Fibroblast of peridontal ligament (primary cell): ENCODE results near the gene WASHC2C.
"Not testable (repeated sequence)": the region's sequence is repeated elsewhere in the genome, so short reads cannot be mapped to it uniquely, and the experiment has no call there.

ENCODE experiments used
- DNase-seq: peaks from one replicate; pipeline ENCODE4 v3.0.0-alpha.2; 2010; ENCODE audit errors: extremely low read depth

Gene WASHC2C, protein sequence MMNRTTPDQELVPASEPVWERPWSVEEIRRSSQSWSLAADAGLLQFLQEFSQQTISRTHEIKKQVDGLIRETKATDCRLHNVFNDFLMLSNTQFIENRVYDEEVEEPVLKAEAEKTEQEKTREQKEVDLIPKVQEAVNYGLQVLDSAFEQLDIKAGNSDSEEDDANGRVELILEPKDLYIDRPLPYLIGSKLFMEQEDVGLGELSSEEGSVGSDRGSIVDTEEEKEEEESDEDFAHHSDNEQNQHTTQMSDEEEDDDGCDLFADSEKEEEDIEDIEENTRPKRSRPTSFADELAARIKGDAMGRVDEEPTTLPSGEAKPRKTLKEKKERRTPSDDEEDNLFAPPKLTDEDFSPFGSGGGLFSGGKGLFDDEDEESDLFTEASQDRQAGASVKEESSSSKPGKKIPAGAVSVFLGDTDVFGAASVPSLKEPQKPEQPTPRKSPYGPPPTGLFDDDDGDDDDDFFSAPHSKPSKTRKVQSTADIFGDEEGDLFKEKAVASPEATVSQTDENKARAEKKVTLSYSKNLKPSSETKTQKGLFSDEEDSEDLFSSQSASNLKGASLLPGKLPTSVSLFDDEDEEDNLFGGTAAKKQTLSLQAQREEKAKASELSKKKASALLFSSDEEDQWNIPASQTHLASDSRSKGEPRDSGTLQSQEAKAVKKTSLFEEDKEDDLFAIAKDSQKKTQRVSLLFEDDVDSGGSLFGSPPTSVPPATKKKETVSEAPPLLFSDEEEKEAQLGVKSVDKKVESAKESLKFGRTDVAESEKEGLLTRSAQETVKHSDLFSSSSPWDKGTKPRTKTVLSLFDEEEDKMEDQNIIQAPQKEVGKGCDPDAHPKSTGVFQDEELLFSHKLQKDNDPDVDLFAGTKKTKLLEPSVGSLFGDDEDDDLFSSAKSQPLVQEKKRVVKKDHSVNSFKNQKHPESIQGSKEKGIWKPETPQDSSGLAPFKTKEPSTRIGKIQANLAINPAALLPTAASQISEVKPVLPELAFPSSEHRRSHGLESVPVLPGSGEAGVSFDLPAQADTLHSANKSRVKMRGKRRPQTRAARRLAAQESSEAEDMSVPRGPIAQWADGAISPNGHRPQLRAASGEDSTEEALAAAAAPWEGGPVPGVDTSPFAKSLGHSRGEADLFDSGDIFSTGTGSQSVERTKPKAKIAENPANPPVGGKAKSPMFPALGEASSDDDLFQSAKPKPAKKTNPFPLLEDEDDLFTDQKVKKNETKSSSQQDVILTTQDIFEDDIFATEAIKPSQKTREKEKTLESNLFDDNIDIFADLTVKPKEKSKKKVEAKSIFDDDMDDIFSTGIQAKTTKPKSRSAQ (N-terminal part only)

DNA sequence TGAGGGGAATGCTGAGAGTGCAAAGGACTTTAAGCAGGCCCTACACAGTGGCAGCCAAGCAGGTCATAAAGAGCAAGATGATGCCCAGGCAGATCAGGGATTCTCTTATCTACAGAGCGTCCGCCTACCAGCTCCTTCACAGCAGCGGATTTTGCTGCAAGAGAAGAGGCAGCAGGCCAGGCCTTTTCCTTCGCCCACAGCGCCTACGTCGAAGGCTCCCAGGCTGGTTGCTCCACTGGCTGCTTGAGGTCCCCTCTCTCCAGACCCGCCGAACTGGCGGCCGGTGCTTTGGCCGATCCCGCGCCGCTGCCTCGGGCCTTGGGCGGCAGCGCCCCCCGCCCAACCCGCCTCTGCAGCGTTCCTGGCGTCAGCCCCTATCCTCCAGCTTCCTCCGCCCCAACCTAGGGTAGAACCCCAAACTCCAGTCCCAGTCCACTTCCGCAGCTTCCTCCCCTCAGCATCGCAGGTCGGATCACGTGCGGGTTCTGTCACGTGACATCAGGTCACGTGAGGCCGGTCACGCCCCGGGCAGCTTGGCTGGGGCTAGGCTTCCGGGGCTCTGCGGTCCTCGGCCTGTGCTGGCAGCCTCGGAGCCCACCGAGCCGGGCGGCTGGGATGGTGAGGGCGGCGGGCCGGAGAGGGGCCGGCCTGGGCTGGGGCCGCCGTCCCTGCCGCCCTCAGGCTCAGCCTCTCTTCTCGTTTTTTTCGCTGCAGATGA is at the start of gene WASHC2C:
Gene WASHC2C, plus strand, starts transcription at position 564 of the 718 bp plus-strand sequence. Its CDS starts 52 bp downstream, at position 616.
- peak; percentile 52 for DNase-seq

DNA sequence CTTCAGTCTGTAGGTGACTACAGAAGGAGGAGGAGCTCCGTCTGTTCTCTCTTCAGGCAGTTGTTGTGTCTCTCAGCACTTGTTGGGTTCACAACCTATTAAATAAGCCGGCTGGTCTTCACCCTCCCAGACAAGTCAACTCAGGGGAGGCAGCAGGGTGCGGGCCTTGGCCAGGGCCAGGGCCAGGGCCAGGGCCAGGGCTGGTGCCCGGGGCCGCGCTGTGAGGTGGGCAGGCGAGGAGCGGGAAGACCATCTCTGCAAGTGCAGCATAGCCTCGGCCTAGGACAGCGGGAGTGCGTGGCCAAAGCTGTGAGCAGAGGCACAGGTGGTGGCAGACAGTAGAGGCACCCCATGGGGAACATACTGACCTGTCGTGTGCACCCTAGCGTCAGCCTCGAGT is 48.6 kb upstream of the WASHC2C start:
- DNase-seq = not testable (repeated sequence)

DNA sequence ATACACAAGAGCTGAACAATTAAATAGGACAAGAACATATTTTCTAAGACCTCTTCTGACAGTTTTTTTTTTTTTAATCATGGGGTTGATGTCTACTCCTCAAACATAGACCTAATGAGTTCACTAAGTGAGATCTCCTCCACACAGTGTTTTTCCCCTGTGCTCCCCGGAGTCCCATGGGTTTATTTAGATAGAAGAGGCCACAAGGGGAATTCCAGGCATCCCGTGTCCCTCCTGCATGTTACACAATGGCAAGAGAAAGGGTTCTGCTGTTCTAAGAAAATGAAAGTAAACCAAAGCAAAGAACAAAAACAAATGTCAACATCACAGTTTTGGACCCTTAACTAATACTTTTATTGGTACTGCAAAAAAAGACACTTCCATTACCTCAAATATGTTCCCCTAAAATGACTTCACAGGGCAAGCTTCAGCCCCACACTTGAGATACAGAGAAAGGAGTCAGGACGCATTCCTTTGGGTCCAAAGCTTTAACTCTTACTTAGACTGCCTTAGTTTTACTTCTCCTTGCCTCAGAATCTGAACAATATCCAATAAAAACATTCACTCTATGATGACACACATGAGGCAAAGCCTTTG is 16.8 kb upstream of the WASHC2C start:
- peak; percentile 21 for DNase-seq

DNA sequence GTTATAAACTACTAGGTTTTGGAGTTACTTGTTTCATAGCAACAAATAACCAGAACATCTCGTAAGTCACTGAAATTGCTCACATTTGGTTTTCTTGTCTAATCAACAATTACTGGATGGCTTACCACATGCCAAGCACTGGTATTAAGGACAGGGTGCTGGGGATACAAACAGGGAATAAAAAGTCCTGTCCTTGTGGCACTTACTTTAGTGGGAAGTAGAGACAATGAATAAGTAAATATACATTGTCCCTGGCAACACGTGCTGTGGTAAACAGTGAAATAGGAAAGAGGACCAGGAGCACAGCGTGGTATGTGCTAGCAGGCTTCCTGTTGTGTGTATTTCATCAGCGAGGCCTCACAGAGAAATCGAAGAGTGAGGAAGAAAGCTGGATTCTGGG is 15.8 kb upstream of the WASHC2C start:
- not testable (repeated sequence) for DNase-seq

DNA sequence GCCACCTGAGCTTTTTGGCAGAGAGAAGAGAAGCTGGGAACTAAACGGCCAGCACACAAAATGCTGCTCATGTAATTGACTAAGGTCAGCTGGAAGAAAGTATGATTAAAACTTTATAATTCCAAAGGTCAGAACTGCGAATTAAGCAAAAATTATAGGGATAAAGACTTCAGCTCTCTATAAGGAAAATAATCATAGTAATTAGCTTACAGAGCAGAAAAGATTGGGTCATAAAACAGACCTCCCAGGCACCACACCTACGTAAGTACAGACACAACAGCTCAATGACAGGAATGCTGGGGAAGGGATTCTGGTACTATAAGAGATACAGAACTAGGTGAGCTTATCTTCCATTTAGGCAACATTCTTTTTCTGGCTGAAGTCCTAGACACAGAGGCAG is 10.0 kb upstream of the WASHC2C start:
- DNase-seq = not testable (repeated sequence)

DNA sequence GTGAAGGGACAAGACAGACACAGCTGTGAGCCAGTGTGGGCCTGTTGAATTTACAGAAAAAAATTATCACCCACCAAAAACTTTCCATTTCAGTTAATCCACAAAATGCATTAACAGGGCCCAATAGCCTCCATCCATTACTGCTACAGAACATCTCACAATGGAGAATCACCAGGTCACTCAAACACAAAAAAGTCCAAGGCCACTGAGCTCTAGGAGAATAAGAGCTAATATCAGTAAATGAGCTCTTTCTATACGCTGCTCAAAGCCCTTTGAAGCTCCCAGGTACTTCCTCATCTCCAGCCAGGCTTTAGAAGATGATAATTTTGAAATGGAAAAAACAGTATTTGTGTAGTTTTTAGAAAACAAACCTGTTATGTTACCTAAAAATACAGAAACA is 9.4 kb upstream of the WASHC2C start:
- DNase-seq = not testable (repeated sequence)

DNA sequence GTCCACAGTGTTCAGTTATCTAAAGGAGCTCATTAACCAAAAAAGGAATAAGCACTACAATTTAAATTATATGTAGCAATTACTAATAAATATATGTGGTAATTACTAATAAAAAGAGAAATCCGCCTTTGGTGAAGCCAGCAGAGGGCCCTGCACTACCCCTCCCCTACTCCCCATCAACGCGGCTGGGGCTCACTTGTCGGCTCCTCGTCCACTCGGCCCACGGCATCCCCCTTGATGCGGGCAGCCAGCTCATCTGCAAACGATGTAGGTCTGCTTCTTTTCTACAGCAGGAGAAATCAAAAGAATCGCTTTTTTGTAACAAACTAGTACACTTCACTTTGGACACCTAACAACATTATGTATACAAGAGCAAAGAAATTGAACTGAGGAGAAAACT is 5.6 kb upstream of the WASHC2C start:
- not testable (repeated sequence) for DNase-seq

DNA sequence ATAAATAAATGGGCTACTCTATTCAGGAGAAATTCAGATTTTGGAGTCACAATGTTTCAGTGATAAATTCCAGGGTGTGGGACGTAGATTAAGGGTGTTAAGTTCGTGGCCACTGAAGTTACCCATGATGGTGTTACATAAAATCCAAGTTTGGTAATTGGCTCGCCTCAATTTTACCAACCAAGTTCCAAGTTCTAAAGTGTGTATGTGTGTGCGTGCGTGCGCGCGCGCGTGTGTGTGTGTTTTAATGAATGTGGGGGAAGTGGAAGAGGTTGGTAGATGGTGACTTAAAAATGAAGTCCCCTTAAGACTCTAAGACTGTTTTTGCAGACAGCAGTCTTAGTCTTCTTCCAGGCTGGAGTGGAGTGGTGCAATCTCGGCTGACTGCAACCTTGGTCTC is 3.2 kb upstream of the WASHC2C start:
- not testable (repeated sequence) for DNase-seq

DNA sequence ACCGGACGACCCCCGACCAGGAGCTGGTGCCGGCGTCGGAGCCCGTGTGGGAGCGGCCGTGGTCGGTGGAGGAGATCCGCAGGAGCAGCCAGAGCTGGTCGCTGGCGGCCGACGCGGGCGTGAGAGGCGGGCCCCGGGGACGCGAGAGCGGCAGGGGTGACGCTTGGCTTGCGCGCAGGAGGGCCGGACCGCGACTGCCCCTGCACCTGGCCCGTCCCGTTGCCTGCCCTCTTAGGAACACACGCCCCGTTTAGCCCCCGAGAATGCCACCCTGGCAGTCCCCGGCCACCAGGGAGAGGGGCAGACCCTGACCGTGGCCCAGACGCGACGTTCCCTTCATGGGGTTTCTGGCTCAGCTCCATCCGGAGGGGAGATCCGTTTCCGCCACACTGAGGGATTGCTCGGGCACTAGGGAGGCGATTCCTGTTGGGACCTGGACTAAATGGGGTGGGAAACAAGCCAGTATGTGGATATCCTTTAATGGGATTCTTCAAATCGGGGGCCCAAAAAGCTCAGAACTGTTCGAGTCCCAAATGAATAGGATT is 427 bp downstream of the WASHC2C start:
- DNase-seq = not testable (repeated sequence)

DNA sequence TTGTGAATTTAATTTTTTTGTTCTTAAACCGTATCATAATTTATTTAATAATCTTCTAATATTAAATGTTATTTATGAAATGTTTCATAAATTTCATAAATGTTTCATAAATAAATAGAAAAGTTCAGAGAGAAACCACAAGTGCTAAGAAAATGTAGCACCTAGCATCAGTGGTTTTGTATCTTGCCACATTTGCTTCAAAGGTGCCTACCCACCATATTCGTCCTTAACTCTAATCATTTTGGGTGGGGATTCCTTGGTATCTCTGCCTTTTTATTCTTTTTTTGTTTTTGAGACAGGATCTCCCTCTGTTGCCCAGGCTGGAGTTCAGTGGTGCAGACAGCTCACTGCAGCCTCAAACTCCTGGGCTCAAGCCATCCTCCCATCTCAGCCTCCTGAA is 7.4 kb downstream of the WASHC2C start:
- DNase-seq = not testable (repeated sequence)

DNA sequence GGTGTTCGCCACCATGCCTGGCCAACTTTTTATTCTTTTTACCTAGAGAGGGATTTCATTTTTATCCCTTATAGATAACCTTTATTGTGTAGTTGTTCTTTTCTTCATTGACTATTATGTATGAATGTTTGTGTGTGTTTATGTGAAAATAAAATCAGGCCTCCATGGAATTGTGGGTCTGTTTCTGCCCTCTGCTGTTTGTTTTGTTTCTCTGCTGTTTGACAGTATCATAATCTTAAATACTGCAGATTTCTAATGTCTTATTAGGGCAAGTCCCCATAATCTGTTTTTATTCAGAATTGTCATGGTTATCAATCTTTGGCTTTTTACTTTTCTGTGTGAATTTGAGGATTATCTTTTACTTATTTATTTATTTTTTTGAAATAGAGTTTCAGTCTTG is 7.8 kb downstream of the WASHC2C start:
- DNase-seq = peak; percentile 3

DNA sequence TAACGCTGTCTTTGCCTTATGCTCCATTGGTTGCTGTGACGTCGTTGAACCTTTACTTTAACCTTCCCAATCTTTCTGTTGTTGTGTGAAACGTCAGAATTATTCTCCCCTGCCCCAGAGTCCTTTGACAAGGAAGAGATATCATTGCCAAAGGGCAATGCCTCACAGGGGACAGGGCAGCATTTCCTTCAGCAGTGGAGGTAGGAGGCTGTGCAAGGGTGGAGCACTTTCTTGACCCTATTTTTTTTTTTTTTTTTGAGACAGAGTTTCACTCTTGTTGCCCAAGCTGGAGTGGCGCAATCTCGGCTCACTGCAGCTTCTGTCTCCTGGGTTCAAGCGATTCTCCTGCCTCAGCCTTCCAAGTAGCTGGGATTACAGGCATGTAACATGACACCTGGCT is 14.5 kb downstream of the WASHC2C start:
- DNase-seq = not testable (repeated sequence)

DNA sequence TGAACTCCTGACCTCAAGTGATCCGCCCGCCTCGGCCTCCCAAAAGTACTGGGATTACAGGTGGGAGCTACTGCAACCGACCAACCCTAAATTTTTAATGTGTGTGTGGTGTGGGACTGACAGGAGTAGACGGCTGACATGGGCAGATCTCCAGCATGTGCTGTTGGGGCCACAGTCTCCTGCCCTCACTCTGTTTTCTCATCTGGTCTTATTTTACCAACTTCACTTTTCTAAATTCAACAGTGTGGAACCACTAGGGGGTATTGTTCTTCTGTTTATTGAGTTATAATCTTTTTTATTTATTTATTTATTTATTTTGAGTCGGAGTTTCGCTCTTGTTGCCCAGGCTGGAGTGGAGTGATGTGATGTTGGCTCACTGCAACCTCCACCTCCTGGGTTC is 14.9 kb downstream of the WASHC2C start:
- DNase-seq = not testable (repeated sequence)

DNA sequence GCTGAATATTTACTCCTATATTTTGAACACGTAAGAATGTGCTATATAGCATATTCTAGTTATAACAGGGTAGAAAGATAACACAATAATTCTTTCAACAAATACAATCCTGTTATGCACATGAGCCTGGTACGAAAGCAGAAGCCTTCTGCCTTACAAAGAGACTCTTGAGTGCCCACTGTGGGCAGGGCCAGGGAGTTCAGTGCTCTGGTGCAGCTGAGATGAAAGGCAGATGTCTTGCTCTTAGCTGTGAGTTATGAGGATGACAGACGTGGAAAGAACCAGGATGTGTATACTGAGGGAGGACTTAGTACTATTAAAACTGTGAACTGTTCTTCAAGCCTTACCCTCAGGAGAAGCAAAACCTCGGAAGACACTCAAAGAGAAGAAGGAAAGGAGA is 24.1 kb downstream of the WASHC2C start:
- not testable (repeated sequence) for DNase-seq

DNA sequence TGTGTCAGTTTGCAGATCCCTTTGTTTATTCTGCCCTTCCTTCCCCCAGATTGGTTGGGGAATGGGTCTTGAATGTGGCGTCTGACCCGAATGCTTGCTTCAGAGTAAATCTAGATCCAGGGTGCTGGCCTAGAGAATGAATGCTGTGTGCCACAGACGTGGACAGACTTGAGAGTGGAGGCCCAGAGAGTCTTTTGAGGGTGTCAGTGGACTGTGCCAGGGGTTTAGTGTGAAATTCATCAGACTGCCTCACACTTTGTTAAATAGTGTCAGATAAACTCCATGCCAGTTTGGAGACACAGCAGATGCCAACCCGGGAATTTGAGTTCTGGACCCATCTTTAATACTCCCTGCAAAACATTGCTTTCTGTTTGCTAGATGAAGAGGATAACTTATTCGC is 25.1 kb downstream of the WASHC2C start:
- not testable (repeated sequence) for DNase-seq

DNA sequence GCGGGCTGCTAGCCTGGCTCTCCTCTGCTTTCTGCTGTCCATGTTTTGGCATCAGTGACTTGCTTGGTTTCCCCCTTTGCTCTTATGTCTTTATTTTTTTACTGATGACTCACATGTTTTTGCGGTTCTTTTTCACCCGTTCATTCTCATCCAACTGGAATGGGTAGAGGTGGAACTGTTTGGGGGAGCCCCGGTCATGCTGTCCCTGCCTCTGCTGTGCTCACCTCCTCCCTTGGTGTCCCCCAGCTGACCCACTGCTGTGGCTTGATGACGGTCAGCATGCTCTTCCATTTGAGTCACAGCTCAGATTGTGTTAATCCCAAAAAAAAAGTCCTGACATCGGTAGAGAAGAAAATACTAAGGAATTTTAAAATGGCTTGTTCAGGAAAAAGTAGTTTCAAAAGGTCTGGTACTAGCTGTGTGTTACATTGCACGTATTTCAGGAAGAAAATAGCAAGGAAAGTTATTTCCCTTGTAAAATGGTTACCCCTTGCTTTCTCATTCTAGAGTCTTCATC is 27.0 kb downstream of the WASHC2C start:
- DNase-seq = not testable (repeated sequence)

DNA sequence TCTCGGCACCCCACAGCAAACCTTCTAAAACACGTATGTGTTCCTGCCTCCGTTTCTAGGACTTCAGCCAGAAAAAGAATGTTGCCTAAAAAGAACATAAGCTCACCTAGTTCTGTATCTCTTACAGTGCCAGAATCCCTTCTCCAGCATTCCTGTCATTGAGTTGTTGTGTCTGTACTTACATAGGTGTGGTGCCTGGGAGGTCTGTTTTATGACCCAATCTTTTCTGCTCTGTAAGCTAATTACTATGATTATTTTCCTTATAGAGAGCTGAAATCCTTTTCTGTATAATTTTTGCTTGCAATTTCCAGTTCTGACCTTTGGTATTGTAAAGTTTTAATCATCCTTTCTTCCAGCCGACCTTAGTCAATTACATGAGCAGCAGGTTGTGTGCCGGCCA is 28.0 kb downstream of the WASHC2C start:
- DNase-seq = not testable (repeated sequence)

DNA sequence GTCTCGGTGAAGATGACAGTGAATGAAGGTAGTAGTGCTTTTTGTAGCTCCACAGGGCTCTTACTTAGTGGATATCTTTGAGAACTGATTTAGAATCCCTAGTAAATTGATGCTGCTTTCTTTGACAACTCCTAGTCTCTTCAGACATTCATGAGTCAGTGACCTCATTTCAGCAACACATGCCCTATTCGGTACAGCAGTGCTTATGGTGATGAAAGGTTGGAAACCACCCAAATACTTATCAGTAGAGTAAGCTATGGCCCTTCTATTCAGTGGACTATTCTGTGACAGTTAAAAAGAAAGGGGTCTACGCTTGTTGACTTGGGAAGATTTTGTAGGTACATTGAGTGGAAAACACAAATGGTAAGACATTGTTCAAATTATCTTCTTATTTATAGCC is 29.0 kb downstream of the WASHC2C start:
- not testable (repeated sequence) for DNase-seq

DNA sequence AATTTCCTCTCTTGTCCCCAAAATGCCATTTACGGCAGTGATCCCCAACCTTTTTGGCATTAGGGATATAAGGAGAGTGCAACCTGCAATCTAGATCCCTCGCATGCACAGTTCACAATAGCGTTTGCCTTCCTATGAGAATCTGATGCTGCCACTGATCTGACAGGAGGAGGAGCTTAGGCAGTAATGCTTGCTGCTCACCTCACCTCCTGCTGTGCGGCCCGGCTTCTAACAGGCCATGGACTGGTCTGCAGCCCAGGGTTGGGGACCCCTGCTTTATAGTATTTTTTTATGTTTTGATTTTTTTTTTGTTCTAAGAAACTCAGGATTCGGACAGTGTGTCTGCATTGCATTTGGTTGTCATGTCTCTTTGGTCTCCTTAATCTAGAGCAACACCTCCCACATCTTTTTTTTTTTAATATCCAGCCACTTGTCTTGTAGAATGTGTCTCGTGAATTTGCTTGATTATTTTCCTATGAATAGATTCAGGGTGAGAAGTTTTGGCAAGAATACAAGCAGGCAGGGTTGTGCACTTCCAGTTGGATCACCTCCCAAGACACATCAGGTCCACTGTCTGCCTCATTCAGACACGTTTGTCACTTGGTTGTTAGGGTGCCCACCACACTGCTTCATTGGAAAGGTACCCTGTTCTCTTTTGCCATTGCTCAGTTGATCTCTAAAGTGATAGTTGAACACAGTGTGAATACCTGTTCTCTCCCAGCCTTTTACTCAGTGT is 30.8 kb downstream of the WASHC2C start:
- DNase-seq = not testable (repeated sequence)
